ENCODE measurements around the gene QKI.

DNA sequence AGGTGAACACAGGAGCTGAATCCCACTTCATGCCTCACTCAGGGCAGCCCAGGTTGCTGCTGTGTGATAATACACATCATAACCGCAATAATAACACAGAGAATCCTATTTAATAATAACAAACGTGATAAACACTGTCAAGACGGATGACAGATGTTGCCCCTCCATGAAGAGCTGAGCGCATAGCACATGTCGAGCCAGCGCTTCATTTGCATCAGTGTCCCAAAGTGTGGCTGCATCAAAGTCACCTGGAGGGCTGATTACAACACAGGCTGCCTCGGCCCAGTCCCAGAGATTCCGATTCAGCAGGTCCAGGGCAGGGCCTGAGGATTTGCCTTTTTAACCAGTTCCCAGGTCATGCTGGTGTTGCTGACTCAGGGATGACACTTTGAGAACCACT, 198.5 kb downstream of the QKI start:
- no peak for TF ChIP-seq RAD21 (IDR thresholded peaks at IDR 0.05; ENCODE audit: low read depth)
- no peak for TF ChIP-seq TAF1 (IDR thresholded peaks at IDR 0.05; ENCODE audit: low read depth)
- no peak for TF ChIP-seq CREB1 (IDR thresholded peaks at IDR 0.05; ENCODE audit: low read depth)
- TF ChIP-seq, protein P1, sequence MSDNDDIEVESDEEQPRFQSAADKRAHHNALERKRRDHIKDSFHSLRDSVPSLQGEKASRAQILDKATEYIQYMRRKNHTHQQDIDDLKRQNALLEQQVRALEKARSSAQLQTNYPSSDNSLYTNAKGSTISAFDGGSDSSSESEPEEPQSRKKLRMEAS (IDR thresholded peaks at IDR 0.05): no peak
- no peak for TF ChIP-seq REST (IDR thresholded peaks at IDR 0.05; ENCODE audit: low read depth)
- TF ChIP-seq EP300 (IDR thresholded peaks at IDR 0.05; ENCODE audit: borderline replicate concordance): no peak
- TF ChIP-seq CEBPB (IDR thresholded peaks at IDR 0.05): no peak
- TF ChIP-seq EGR1 (IDR thresholded peaks at IDR 0.05): no peak
- no peak for TF ChIP-seq FOXM1 (IDR thresholded peaks at IDR 0.05; ENCODE audit: borderline replicate concordance, low read depth)
- no peak for TF ChIP-seq TCF12 (IDR thresholded peaks at IDR 0.05; ENCODE audit: low read depth)
- TF ChIP-seq ZBTB7A (IDR thresholded peaks at IDR 0.05; ENCODE audit: low read depth): no peak
- TF ChIP-seq USF1 (IDR thresholded peaks at IDR 0.05): no peak
- no peak for TF ChIP-seq NFIC (IDR thresholded peaks at IDR 0.05)
- TF ChIP-seq TEAD4 (IDR thresholded peaks at IDR 0.05): no peak
